Endothelial cell (in vitro differentiated cells): Measurements from ENCODE around the gene GAPDH. TPM values are rescaled to one million over a fixed set of nuclear protein-coding genes. Genes with fewer than 3 reads are reported as not detected.

Experiments
- DNase-seq: peaks from one replicate; pipeline ENCODE4 v3.0.0; 2021; ENCODE audit warnings: low spot score
- H3K27ac Mint-ChIP-seq: one replicate; pipeline ENCODE4 v1.8.0; 2021; ENCODE audit warnings: mixed read lengths, inconsistent platforms; ENCODE audit not compliant: unreplicated experiment
- H3K27me3 Mint-ChIP-seq: one replicate; pipeline ENCODE4 v1.8.0; 2021; ENCODE audit warnings: mild to moderate bottlenecking, moderate library complexity, mixed read lengths, inconsistent platforms; ENCODE audit not compliant: unreplicated experiment
- H3K36me3 Mint-ChIP-seq: one replicate; pipeline ENCODE4 v1.8.0; 2021; ENCODE audit warnings: mild to moderate bottlenecking, low read depth, mixed read lengths, inconsistent platforms; ENCODE audit not compliant: unreplicated experiment
- H3K4me1 Mint-ChIP-seq: one replicate; pipeline ENCODE4 v1.8.0; 2021; ENCODE audit warnings: mild to moderate bottlenecking, mixed read lengths, inconsistent platforms; ENCODE audit not compliant: unreplicated experiment
- H3K4me3 Mint-ChIP-seq: one replicate; pipeline ENCODE4 v1.8.0; 2021; ENCODE audit warnings: mild to moderate bottlenecking, mixed read lengths, inconsistent platforms; ENCODE audit not compliant: unreplicated experiment
- H3K9me3 Mint-ChIP-seq: one replicate; pipeline ENCODE4 v1.8.0; 2021; ENCODE audit warnings: mixed read lengths, inconsistent platforms; ENCODE audit not compliant: unreplicated experiment
- CTCF ChIP-seq: fragments of 200-600 bp; sonication (generic); IDR thresholded peaks from one replicate; pipeline ENCODE4 v1.5.0; 2021; ENCODE audit warnings: antibody characterized with exemption; ENCODE audit not compliant: unreplicated experiment
- total RNA-seq: library from RNA; stranded (reverse); fragmentation: NEBNext Ultra II Directional; extraction: Animal tissue kit (Norgen Biotek cat#: 25700); gene quantifications from one replicate; pipeline ENCODE4 v1.2.1, GENCODE V29; 2021; ENCODE audit not compliant: unreplicated experiment

Gene GAPDH
- total RNA-seq, 1 donor from 2014 or later: 2,393 TPM

GRCh38 chr12:6528539-6529235 is 5.6 kb upstream of the GAPDH start:
- H3K4me3 Mint-ChIP-seq: no peak overlapping the region
- H3K9me3 Mint-ChIP-seq: no peaks in the 10 kb centered on the region
- peaks cover 11% of the 10 kb centered on the region for H3K27me3 Mint-ChIP-seq
- H3K36me3 Mint-ChIP-seq: peaks cover 43% of the 10 kb centered on the region
- peaks cover 13% of the 10 kb centered on the region for H3K4me1 Mint-ChIP-seq
- no peak for DNase-seq
- H3K27ac Mint-ChIP-seq: no peak overlapping the region
- TF ChIP-seq CTCF: no peak

- no peak overlapping the region for H3K4me3 Mint-ChIP-seq
Observed at GRCh38 chr12:6529291-6529737, 5.0 kb upstream of the GAPDH start.

GRCh38 chr12:6530576-6531260 is 3.6 kb upstream of the GAPDH start:
- Mint-ChIP-seq H3K4me1 (peaks cover 16% of the 10 kb centered on the region), H3K4me3 (peak overlapping the region; percentile 62), H3K27me3 (peaks cover 22% of the 10 kb centered on the region), H3K36me3 (peaks cover 29% of the 10 kb centered on the region), H3K9me3 (no peaks in the 10 kb centered on the region), H3K27ac (no peak overlapping the region)
- DNase-seq: no peak
- no peak for TF ChIP-seq CTCF

More at GRCh38 chr12:6529291-6529737, 5.0 kb upstream of the GAPDH start:
- peaks cover 14% of the 10 kb centered on the region for H3K27me3 Mint-ChIP-seq
- peaks cover 16% of the 10 kb centered on the region for H3K4me1 Mint-ChIP-seq
- no peak for DNase-seq
- no peak for TF ChIP-seq CTCF
- H3K9me3 Mint-ChIP-seq: no peaks in the 10 kb centered on the region
- no peak overlapping the region for H3K27ac Mint-ChIP-seq
- H3K36me3 Mint-ChIP-seq: peaks cover 38% of the 10 kb centered on the region

GRCh38 chr12:6532051-6532926 is 2.0 kb upstream of the GAPDH start:
- peaks cover 26% of the 10 kb centered on the region for H3K36me3 Mint-ChIP-seq
- H3K4me1 Mint-ChIP-seq: peaks cover 23% of the 10 kb centered on the region

More at GRCh38 chr12:6532051-6532926, 2.0 kb upstream of the GAPDH start:
- Mint-ChIP-seq H3K27ac (peak overlapping the region; percentile 81), H3K9me3 (no peaks in the 10 kb centered on the region), H3K27me3 (peaks cover 26% of the 10 kb centered on the region), H3K4me3 (peak overlapping the region; percentile 81)
- no peak for TF ChIP-seq CTCF
- no peak for DNase-seq
